ENCODE results near the gene DOCK9.

- TF ChIP-seq CTCF (conservative IDR thresholded peaks at IDR 0.05 in 1 of 2, IDR thresholded peaks at IDR 0.05 in 1 of 2; ENCODE audit: low read depth in 1 of 2, low read length in 2 of 2) (no peak), EZH2 (IDR thresholded peaks at IDR 0.05; ENCODE audit: low read length, missing control alignments) (no peak)
Observed at GRCh38 chr13:98792785-98793495, 184.9 kb downstream of the DOCK9 start.
